H1 (cell line): ENCODE measurements around the gene SPIRE1. TPM values are rescaled to one million over a fixed set of nuclear protein-coding genes. Genes with fewer than 3 reads are reported as not detected.

Source experiments
- ATF2 ChIP-seq: IDR thresholded peaks from 2 replicates; pipeline ENCODE4 v1.6.1; 2012; ENCODE audit warnings: low read length, inconsistent platforms
- CHD7 ChIP-seq: fragments of 300-600 bp; sonication (generic); IDR thresholded peaks from 2 replicates; pipeline ENCODE4 v1.7.1; 2012; ENCODE audit warnings: low read length, moderate library complexity, mild to moderate bottlenecking, inconsistent platforms; ENCODE audit not compliant: insufficient replicate concordance
- ZNF274 ChIP-seq: IDR thresholded peaks from 2 replicates; pipeline ENCODE4 v1.7.0; 2012; ENCODE audit warnings: low read length, borderline replicate concordance; ENCODE audit errors: extremely low read depth
- polyA plus RNA-seq, 7 experiments: library from polyadenylated mRNA; depleted of rRNA in 3 of 7; stranded (reverse) in 5 of 7; unstranded in 2 of 7; fragments of >200 nt in 5 of 7; fragments of 200-250 nt in 2 of 7; gene quantifications; 1 replicate in 5 of 7; 2 replicates in 1 of 7; 4 replicates in 1 of 7; pipeline versions ENCODE4 v1.2.1 to v1.2.3, GENCODE V29; 2011 to 2013; ENCODE audit warnings: missing spikeins in 2 of 7, mixed read lengths in 2 of 7
- total RNA-seq: library from RNA; stranded (reverse); fragmentation: NEBNext Ultra II Directional; extraction: Animal tissue kit (Norgen Biotek cat#: 25700); gene quantifications from 2 replicates; pipeline ENCODE4 v1.2.1, GENCODE V29; 2021

Gene SPIRE1
- total and polyA plus RNA-seq, 2 of the 8 experiments (the other 6 are each of a cell fraction or from before 2014, with no cell fraction given), result 6.0 to 21.5 TPM

DNA sequence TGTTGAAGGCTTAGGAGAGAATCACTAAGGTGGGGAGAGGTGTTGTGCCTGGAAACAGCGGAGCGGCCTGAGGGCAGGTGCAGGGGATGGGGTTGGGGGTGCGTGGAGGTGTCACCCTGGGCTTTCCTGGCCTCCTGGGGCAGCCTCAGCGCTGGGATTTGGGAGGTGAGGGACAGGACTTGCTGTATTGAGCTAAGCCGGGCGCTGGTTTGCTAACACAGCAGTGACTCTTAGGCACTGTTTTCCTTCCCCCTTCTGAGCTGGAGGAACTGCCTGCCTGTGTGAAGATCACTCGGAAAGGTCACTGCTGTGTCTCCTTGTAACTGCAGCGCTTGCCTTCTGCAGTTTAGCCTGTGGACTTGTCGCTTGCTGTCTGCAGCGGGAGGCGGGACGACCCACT is 229.0 kb downstream of the SPIRE1 start (continued):
- TF ChIP-seq CHD7 (no peak), ATF2 (no peak), ZNF274 (no peak)
